OCI-LY7 (cell line): ENCODE data around the gene APBA1.

ENCODE experiments used
- CTCF ChIP-seq: fragments of 200-600 bp; sonication (generic); conservative IDR thresholded peaks from 2 replicates; pipeline ENCODE4 v1.5.1; 2014; ENCODE audit warnings: mild to moderate bottlenecking, antibody characterized with exemption, low read length, moderate library complexity, mixed read lengths
- EZH2phosphoT487 ChIP-seq: fragments of 200-600 bp; sonication (generic); IDR thresholded peaks from 2 replicates; pipeline ENCODE4 v1.6.1; 2018; ENCODE audit warnings: low read depth, borderline replicate concordance, mild to moderate bottlenecking, mixed run types, antibody characterized with exemption, low read length, moderate library complexity, mixed read lengths

- TF ChIP-seq CTCF (no peak), EZH2phosphoT487 (no peak)
Observed at GRCh38 chr9:69469136-69469535, 203.0 kb downstream of the APBA1 start.
